Measurements from ENCODE around the gene SAMHD1.

- no peak for TF ChIP-seq EZH2 (IDR thresholded peaks at IDR 0.05; ENCODE audit: insufficient read depth, poor library complexity, severe bottlenecking)
- TF ChIP-seq EZH2phosphoT487 (IDR thresholded peaks at IDR 0.05; ENCODE audit: insufficient read depth, low read depth): no peak
These were observed 14.1 kb downstream of the SAMHD1 start for GRCh38 chr20:36937402-36937770.

Measured in GM23248 (cell line).